ENCODE data around the gene NDUFAB1.
"Not testable (repeated sequence)": the region's sequence is repeated elsewhere in the genome, so short reads cannot be mapped to it uniquely, and the experiment has no call there.

Gene NDUFAB1

DNA sequence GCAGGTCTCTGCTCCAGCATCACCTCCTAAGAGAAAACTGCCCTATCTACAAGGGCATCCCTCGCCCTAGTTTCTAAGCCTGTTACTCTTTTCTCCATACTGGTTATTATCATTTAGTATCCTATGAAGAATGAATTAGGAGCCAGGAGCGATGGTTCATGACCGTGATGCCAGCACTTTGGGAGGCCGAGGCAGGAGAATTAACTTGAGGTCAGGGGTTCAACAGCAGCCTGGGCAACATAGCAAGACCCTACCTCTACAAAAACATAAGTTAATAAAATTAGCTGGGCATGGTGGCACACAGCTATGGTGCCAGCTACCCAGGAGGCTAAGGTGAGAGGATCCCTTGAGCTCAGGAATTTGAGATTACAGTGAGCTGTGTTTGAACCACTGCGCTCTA, 46.2 kb downstream of the NDUFAB1 start:
- no peak for DNase-seq

DNA sequence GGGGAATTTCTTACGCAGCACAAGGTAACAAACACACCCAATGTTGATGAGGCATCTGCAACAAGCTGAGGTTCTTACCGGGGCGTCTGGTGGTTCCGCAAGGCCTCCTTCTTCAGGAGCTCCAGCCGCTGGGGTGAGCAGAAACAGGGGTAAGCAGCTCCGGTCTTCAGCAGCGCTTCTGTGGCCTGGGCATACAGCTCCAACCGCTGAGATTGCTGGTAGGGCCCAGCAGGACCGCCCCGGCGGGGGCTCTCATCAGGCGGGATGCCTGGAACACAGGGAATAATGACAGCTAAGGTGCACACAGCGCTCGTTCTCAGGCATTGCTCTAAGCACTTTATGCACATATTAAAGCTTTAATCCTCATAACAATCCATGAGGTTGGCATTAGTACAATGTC, 51.7 kb downstream of the NDUFAB1 start:
- no peak for DNase-seq

DNA sequence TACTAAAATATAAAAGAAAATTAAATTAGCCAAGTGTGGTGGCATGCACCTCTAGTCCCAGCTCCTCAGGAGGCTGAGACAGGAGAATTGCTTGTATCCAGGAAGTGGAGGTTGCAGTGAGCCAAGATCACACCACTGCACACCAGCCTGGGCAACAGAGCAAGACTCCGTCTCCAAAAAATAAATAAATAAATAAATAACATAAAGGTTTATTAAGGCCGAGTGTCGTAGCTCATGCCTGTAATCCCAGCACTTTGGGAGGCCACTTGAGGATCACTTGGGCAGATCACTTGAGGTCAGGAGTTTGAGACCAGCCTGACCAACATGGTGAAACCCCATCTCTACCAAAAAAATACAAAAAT, 55.3 kb downstream of the NDUFAB1 start:
- DNase-seq: not testable (repeated sequence)

DNA sequence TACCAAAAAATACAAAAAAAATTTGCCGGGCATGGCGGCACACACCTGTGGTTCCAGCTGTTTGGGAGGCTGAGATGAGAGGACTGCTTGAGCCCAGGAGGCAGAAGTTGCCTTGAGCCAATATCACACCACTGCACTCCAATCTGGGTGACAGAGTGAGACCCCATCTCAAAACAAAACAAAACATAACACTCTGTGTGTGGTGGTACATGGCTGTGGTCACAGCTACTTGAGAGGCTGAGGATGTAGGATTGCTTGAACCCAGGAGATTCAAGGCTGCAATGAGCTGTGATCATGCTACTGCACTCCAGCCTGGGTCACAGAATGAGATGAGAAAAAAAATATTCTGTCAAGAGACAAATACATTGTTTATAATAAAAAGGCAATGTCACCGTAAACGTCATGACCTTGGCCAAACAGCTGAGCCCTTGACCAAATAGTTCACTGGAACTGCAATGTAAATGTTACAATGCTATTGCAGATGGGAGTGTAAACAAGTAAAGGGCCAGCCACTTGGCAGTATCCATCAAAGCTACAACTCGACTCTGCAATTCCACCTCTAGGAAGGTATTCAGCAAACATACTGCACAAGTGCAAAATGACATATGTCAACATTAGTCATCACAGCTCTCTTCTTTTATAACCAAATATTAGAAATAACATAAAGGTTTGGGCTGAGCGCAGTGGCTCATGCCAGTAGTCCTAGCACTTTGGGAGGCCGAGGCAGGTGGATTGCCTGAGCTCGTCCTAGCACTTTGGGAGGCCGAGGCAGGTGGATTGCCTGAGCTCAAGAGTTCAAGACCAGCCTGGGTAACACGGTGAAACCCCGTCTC, 55.9 kb downstream of the NDUFAB1 start:
- DNase-seq: no peak

DNA sequence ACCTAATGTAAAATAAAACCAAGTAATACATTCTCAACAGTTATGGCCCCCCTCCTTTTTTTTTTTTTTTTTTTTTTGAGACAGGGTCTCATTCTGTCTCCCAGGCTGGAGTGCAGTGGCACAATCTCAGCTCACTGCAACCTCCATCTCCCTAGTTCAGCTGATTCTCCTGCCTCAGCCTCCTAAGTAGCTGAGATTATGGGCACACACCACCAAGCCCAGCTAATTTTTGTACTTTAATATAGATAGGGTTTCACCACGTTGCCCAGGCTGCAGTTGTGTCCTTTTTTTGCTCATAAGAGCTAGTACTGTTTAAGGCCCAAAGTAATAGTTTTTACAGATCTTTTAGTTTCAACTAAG, 57.2 kb downstream of the NDUFAB1 start:
- DNase-seq: no peak

DNA sequence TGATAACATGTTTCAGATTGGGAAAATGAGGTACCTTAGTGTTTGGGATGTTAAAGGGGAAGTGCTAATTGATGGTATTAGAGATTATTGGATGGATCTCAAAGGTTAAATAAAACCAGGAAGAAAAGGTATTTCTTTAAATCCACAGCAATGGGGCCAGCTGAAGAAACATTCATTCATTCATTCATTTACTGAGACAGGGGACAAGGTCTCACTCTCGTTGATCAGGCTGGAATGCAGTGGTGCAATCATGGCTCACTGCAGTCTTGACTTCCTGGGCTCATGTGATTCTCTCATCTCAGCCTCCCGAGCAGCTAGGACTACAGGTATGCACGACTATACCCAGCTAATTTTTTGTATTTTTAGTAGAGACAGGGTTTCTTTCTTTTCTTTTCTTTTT, 58.7 kb downstream of the NDUFAB1 start:
- no peak for DNase-seq

DNA sequence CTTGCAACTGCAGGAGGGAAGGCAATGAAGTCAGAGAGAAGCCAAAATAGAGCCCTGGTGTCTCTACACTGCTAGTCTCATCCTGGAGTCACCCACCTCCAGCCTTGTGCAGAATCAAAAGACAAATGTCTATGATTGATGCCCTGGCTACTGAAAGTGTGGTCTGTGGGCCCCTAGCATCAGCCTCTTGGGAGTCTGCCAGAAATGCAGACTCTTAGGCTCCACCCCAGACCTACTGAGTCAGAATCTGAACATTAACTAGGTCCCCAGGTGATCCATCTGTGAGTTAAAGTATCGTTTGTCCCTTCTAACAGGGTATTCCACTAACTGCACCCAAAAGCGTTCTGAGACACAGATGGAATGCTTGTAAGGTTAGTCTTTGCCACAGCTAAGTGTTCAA, 60.2 kb downstream of the NDUFAB1 start:
- no peak for DNase-seq

DNA sequence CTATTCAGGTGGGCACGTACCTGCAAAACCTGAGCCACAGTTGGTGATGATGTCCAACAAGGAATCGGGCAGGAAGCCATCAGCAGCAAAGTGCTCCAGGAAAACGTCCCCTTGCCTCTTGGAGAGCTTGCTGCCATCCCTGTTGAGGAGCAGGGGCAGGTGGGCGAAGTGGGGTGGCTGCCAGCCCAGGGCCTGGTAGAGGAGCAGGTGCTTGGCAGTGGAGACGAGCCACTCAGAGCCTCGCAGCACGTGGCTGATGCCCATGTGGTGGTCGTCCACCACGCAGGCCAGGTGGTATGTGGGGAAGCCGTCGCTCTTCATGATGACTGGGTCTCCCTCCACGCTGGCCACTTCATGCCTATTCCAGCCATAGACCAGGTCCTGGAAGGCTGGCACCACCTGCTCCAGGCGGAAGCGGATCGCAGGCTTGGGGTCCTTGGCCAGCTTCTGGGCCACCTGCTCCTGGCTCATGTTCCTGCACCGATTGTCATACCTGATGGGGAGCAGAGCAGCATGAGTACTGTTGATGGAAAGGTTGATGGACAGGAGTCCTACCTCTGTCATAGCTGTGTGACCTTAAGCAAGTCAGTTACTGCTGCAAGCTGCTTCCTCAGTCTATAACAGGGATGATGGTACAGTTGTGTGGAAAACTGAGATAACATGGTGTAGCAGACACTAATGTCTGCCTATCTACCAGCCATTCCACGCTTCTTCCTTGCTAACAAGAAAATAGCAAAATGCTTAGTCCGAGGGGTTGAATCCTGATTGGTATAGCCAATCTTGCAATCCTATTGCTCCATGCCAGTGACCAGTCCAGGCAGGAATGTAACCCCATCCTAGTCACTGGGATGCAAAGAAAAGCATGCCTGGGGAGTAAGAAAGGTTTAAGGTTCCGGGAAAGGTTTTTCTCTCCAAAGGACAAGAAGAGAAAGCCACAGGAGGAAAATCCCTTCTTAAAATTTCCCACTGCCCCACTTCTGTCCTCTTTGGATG, 61.0 kb downstream of the NDUFAB1 start:
- no peak for DNase-seq

DNA sequence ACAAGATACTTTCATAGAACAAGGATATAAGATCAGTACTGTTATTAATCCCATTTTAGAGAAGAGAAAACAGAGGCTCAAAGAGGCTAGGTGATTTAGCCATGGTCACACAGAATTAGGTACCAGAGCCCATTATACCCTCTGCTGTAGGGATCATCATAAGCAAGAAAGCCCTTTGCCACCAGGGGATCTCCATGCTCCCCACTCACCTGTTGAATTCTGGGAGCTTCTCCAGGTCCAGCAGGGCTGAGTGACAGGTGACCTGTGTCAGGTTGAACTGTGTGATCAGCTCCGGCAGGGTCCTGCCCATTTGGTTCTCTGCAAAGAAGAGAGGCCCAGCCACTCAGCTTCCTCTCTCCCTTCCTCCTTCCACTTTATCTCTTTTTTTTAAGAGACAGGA, 63.7 kb downstream of the NDUFAB1 start:
- DNase-seq: no peak

Data from activated CD4-positive, CD25-positive, alpha-beta regulatory T cell (primary cell).